Measurements from ENCODE around the gene FBN1.

GRCh38 chr15:48565560-48566482, 79.7 kb downstream of the FBN1 start:
- no peak for TF ChIP-seq POLR2A (IDR thresholded peaks at IDR 0.05; ENCODE audit: low read length)
- TF ChIP-seq GATA1 (IDR thresholded peaks at IDR 0.05; ENCODE audit: low read depth, low read length) = no peak
